MM.1S (cell line): Measurements from ENCODE around the gene AHSG.

Source experiments
- DNase-seq: peaks from one replicate; pipeline ENCODE4 v3.0.0-alpha.2; 2015
- H2AFZ ChIP-seq: fragments of 300-600 bp; sonication (generic); 2 replicates; pipeline ENCODE4 v1.6.0; 2016; ENCODE audit warnings: antibody characterized with exemption, low read length
- H3F3A ChIP-seq: fragments of 300-600 bp; sonication (generic); 2 replicates; pipeline ENCODE4 v1.6.1; 2016; ENCODE audit warnings: mild to moderate bottlenecking, antibody characterized with exemption, low read length, moderate library complexity, mixed read lengths; ENCODE audit not compliant: insufficient read depth
- H3K27ac ChIP-seq: fragments of 300-600 bp; sonication (generic); 2 replicates; pipeline ENCODE4 v1.5.1; 2016; ENCODE audit warnings: mild to moderate bottlenecking, low read length
- H3K27me3 ChIP-seq: fragments of 300-600 bp; sonication (generic); replicated peaks from 2 replicates; pipeline ENCODE4 v1.6.0; 2016; ENCODE audit warnings: low read length; ENCODE audit not compliant: insufficient read depth
- H3K36me3 ChIP-seq: fragments of 300-600 bp; sonication (generic); replicated peaks from 2 replicates; pipeline ENCODE4 v1.6.1; 2016; ENCODE audit warnings: mild to moderate bottlenecking, low read length, mixed read lengths; ENCODE audit not compliant: insufficient read depth
- H3K4me1 ChIP-seq: fragments of 300-600 bp; sonication (generic); 2 replicates; pipeline ENCODE4 v1.6.1; 2016; ENCODE audit warnings: low read length, mixed read lengths
- H3K4me2 ChIP-seq: fragments of 300-600 bp; sonication (generic); 2 replicates; pipeline ENCODE4 v1.6.0; 2016; ENCODE audit warnings: low read depth, low read length
- H3K4me3 ChIP-seq: fragments of 300-600 bp; sonication (generic); 2 replicates; pipeline ENCODE4 v1.5.1; 2016; ENCODE audit warnings: low read length, mixed read lengths
- H3K79me2 ChIP-seq: fragments of 300-600 bp; sonication (generic); 2 replicates; pipeline ENCODE4 v1.6.1; 2016; ENCODE audit warnings: mixed run types, low read length, mixed read lengths
- H3K9ac ChIP-seq: fragments of 300-600 bp; sonication (generic); 2 replicates; pipeline ENCODE4 v1.6.1; 2016; ENCODE audit warnings: low read length, mixed read lengths
- H3K9me2 ChIP-seq: fragments of 300-600 bp; sonication (generic); replicated peaks from 2 replicates; pipeline ENCODE4 v1.6.1; 2016; ENCODE audit warnings: mild to moderate bottlenecking, low read length, mixed read lengths; ENCODE audit not compliant: insufficient read depth
- H3K9me3 ChIP-seq: fragments of 300-600 bp; sonication (generic); replicated peaks from 2 replicates; pipeline ENCODE4 v1.6.1; 2016; ENCODE audit warnings: mild to moderate bottlenecking, low read length, mixed read lengths; ENCODE audit not compliant: insufficient read depth
- H4K20me1 ChIP-seq: fragments of 300-600 bp; sonication (generic); 2 replicates; pipeline ENCODE4 v1.6.1; 2016; ENCODE audit warnings: mild to moderate bottlenecking, low read length, moderate library complexity, mixed read lengths; ENCODE audit not compliant: insufficient read depth
- EZH2 ChIP-seq: fragments of 300-600 bp; sonication (generic); optimal IDR thresholded peaks from 2 replicates; pipeline ENCODE3; 2017; ENCODE audit warnings: low read depth, mild to moderate bottlenecking, antibody characterized with exemption, low read length, mixed read lengths
- EZH2phosphoT487 ChIP-seq: fragments of 300-600 bp; sonication (generic); IDR thresholded peaks from 2 replicates; pipeline ENCODE4 v1.6.1; 2018; ENCODE audit warnings: antibody characterized with exemption, low read length
- TF ChIP-seq, protein P1 (sequence below): fragments of 300-600 bp; sonication (generic); IDR thresholded peaks from 2 replicates; pipeline ENCODE4 v1.5.1; 2016; ENCODE audit warnings: antibody characterized with exemption, low read length, mixed read lengths

The AHSG gene

DNA sequence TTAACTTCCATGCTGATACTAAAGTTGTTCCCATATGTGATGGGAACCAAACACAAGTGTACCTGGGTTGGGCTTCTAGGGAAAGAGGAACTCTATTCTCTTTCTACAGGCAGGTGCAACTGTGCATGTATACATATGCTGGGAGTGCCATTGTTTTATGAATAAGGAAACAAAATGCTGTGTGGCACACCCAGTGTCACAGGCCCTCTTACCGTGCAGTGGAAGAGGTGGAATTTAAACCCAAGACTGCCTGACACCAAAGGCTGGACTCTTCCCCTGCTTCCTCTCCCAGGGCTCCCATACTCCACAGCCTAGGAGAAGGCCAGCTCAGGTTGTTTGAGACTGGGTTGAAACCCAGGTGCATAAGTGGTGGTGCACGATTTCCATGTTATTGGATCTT, 25.4 kb downstream of the AHSG start:
- no peak for DNase-seq
- Histone ChIP-seq H3K36me3 (no peaks in the 10 kb centered on the region), H3K27me3 (no peaks in the 10 kb centered on the region), H3K4me2 (no peak overlapping the region), H2AFZ (no peak overlapping the region), H3K4me1 (peaks cover 17% of the 10 kb centered on the region), H3F3A (peaks cover under 1% of the 10 kb centered on the region; the same call in 1 of the 2 replicates), H3K27ac (no peak overlapping the region), H3K9ac (no peak overlapping the region), H3K9me2 (no peaks in the 10 kb centered on the region), H3K4me3 (no peak overlapping the region), H3K9me3 (no peaks in the 10 kb centered on the region), H3K79me2 (no peaks in the 10 kb centered on the region), H4K20me1 (no peaks in the 10 kb centered on the region)
- TF ChIP-seq EZH2: no peak
- TF ChIP-seq EZH2phosphoT487: no peak
- TF ChIP-seq, protein P1, sequence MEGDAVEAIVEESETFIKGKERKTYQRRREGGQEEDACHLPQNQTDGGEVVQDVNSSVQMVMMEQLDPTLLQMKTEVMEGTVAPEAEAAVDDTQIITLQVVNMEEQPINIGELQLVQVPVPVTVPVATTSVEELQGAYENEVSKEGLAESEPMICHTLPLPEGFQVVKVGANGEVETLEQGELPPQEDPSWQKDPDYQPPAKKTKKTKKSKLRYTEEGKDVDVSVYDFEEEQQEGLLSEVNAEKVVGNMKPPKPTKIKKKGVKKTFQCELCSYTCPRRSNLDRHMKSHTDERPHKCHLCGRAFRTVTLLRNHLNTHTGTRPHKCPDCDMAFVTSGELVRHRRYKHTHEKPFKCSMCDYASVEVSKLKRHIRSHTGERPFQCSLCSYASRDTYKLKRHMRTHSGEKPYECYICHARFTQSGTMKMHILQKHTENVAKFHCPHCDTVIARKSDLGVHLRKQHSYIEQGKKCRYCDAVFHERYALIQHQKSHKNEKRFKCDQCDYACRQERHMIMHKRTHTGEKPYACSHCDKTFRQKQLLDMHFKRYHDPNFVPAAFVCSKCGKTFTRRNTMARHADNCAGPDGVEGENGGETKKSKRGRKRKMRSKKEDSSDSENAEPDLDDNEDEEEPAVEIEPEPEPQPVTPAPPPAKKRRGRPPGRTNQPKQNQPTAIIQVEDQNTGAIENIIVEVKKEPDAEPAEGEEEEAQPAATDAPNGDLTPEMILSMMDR: no peak

DNA sequence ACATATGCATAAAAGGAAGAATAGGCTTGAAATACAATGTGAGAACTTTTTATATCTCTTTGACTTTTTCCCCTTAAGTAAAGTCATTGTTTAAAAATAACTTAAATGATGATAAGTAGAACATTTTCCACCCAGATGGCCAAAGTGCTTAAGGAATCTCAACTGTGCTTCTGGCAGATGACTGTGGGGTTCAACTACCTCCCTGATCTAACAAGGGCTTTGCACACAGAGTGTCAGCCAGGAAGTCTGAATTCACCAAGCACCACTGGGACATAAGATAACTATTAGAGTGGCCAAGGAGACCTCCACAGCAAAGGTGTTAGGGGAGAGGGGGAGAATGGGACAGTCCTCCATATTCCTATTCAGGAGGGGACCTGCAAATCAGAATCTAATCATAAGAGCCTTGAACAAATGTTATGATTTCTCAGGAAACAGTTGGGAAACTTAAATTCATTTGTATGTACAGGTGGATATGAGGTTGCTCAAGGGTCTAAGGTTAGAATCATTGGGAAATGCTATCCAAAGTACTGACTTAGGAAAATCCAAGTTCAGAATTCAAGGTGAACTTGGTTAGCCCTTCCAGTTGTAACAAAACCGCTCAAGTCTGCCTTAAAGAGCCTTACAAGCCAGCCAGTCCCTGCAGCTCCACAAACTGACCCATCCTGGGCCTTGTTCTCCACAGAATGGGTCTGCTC, 27.1 kb downstream of the AHSG start, which contains the start of gene FETUB:
Gene FETUB, plus strand, starts transcription at position 622 of the 695 bp plus-strand sequence. Its CDS starts 62 bp downstream, at position 684.
- H2AFZ ChIP-seq: no peak within 1 kb of the TSS
- H3K27ac ChIP-seq: no peak within 1 kb of the TSS
- no peak for DNase-seq
- no peaks in the 10 kb centered on the region for H3K27me3 ChIP-seq
- H3K9me3 ChIP-seq: no peaks in the 10 kb centered on the region
- no peak within 1 kb of the TSS for H3K9ac ChIP-seq
- no peak within 1 kb of the TSS for H3K4me2 ChIP-seq
- TF ChIP-seq EZH2: no peak
- H3K9me2 ChIP-seq: no peaks in the 10 kb centered on the region
- H4K20me1 ChIP-seq: no peaks in the 10 kb centered on the region
- H3F3A ChIP-seq: peaks cover 11% of the 10 kb centered on the region
- no peaks in the 10 kb centered on the region for H3K36me3 ChIP-seq
- no peak within 1 kb of the TSS for H3K4me3 ChIP-seq
- no peaks in the 10 kb centered on the region for H3K79me2 ChIP-seq
- peaks cover 33% of the 10 kb centered on the region for H3K4me1 ChIP-seq

DNA sequence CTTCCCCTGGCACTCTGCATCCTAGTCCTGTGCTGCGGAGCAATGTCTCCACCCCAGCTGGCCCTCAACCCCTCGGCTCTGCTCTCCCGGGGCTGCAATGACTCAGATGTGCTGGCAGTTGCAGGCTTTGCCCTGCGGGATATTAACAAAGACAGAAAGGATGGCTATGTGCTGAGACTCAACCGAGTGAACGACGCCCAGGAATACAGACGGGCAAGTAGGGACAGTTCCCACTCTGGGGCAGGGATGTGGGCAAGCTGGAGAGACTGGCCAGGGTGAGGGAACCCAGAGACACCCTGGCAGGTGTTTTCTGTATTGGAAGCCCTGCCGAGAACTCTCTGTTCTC, 27.6 kb downstream of the AHSG start:
- no peak for DNase-seq
- Histone ChIP-seq H3F3A (peaks cover 11% of the 10 kb centered on the region), H3K4me1 (peaks cover 37% of the 10 kb centered on the region), H3K27me3 (no peaks in the 10 kb centered on the region), H3K9me2 (no peaks in the 10 kb centered on the region), H4K20me1 (no peaks in the 10 kb centered on the region), H3K9ac (no peak overlapping the region), H3K27ac (no peak overlapping the region), H3K9me3 (no peaks in the 10 kb centered on the region), H3K4me2 (no peak overlapping the region), H2AFZ (no peak overlapping the region), H3K4me3 (no peak overlapping the region), H3K79me2 (no peaks in the 10 kb centered on the region), H3K36me3 (no peaks in the 10 kb centered on the region)
- TF ChIP-seq EZH2phosphoT487 (no peak), EZH2 (no peak)
- TF ChIP-seq, protein P1: no peak

DNA sequence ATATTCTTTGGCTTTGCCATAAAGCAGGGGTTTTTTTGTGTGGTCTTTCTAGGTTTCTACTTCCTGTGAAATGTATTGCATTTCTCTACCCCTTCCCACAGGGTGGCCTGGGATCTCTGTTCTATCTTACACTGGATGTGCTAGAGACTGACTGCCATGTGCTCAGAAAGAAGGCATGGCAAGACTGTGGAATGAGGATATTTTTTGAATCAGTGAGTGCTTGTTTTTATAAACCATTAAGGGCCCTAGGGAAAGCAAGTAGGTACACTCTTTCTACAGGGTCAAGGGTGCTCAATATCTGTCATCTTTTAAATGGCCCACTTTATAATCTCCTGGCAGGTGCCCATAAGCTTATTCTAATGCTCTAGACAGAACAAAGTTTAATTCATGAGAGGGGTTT, 28.1 kb downstream of the AHSG start:
- H3K9ac ChIP-seq: no peak overlapping the region
- no peak overlapping the region for H2AFZ ChIP-seq
- H3K9me2 ChIP-seq: no peaks in the 10 kb centered on the region
- no peak for DNase-seq
- peaks cover 11% of the 10 kb centered on the region for H3F3A ChIP-seq
- H3K79me2 ChIP-seq: no peaks in the 10 kb centered on the region
- no peak for TF ChIP-seq EZH2phosphoT487
- no peak for TF ChIP-seq EZH2
- TF ChIP-seq, protein P1: no peak
- no peak overlapping the region for H3K27ac ChIP-seq
- no peaks in the 10 kb centered on the region for H3K27me3 ChIP-seq
- H3K9me3 ChIP-seq: no peaks in the 10 kb centered on the region
- H3K36me3 ChIP-seq: no peaks in the 10 kb centered on the region
- H3K4me3 ChIP-seq: no peak overlapping the region
- no peaks in the 10 kb centered on the region for H4K20me1 ChIP-seq
- H3K4me2 ChIP-seq: no peak overlapping the region
- peaks cover 38% of the 10 kb centered on the region for H3K4me1 ChIP-seq
